ENCODE results near the gene FGFR3.
A peak's percentile ranks its signal among the peaks of the same experiment; 100 is the strongest.

DNA sequence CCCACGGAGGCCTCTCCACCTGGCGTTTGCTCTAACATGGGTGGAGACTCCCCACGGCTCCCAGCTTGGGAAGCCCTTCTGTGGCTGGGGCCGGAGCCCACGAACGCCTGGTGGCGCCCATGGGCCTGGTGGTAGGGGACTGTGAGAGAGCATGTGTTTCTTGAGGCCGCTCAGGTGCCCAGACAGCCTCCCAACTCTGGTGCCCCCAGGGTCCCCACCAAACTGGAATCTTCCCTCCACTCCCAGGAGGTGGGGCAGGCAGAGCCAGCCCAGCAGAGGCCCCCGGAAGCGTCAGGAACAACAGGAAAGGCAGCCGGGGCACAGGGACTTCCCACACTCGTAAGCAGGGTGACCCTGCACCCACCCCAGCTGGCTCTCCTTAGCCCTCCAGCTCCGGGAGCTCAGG lies 33.3 kb upstream of the FGFR3 start:
- TF ChIP-seq POLR2A (IDR thresholded peaks at IDR 0.05) (no peak), CTCF (IDR thresholded peaks at IDR 0.05 in 8 of 11, conservative IDR thresholded peaks at IDR 0.05 in 3 of 11) (no peak), POLR2AphosphoS5 (IDR thresholded peaks at IDR 0.05) (peak in 2 of 3 donors; percentile 8 to 32)
